ELR (cell line): ENCODE results near the gene SERHL2.
"Not testable (repeated sequence)": the region's sequence is repeated elsewhere in the genome, so short reads cannot be mapped to it uniquely, and the experiment has no call there.

ENCODE experiments used
- DNase-seq: peaks from one replicate; pipeline ENCODE4 v3.0.0-alpha.2; 2015; ENCODE audit warnings: low read depth

Gene SERHL2

GRCh38 chr22:42536166-42536565, 17.6 kb upstream of the SERHL2 start:
- DNase-seq: no peak

GRCh38 chr22:42536634-42537033, 17.1 kb upstream of the SERHL2 start:
- DNase-seq: not testable (repeated sequence)

GRCh38 chr22:42537199-42537831, 16.4 kb upstream of the SERHL2 start:
- DNase-seq: peak; percentile 21

GRCh38 chr22:42539236-42539771, 14.5 kb upstream of the SERHL2 start:
- DNase-seq: peak; percentile 40

GRCh38 chr22:42544686-42545085, 9.1 kb upstream of the SERHL2 start:
- DNase-seq: no peak

- DNase-seq: no peak
These were observed 6.2 kb upstream of the SERHL2 start for GRCh38 chr22:42547562-42547961.

- DNase-seq: not testable (repeated sequence)
These were observed 5.6 kb upstream of the SERHL2 start for GRCh38 chr22:42548126-42548525.

GRCh38 chr22:42548597-42549330, 5.0 kb upstream of the SERHL2 start:
- DNase-seq: no peak

- no peak for DNase-seq
These were observed 4.3 kb upstream of the SERHL2 start for GRCh38 chr22:42549331-42550060.

GRCh38 chr22:42552294-42552647, 1.5 kb upstream of the SERHL2 start:
- not testable (repeated sequence) for DNase-seq

GRCh38 chr22:42560381-42560780, 6.6 kb downstream of the SERHL2 start:
- no peak for DNase-seq

- peak; percentile 53 for DNase-seq
These were observed 7.0 kb downstream of the SERHL2 start for GRCh38 chr22:42560781-42561180.

- no peak for DNase-seq
These were observed 8.1 kb downstream of the SERHL2 start for GRCh38 chr22:42561856-42562255.

GRCh38 chr22:42562279-42562678, 8.5 kb downstream of the SERHL2 start:
- no peak for DNase-seq

- DNase-seq: no peak
These were observed 8.9 kb downstream of the SERHL2 start for GRCh38 chr22:42562684-42563083.

GRCh38 chr22:42563943-42564342, 10.2 kb downstream of the SERHL2 start:
- not testable (repeated sequence) for DNase-seq

- no peak for DNase-seq
These were observed 10.9 kb downstream of the SERHL2 start for GRCh38 chr22:42564699-42565098.

- DNase-seq: no peak
These were observed 12.2 kb downstream of the SERHL2 start for GRCh38 chr22:42565956-42566355.

- not testable (repeated sequence) for DNase-seq
These were observed 14.2 kb downstream of the SERHL2 start for GRCh38 chr22:42567950-42568349.

- DNase-seq: not testable (repeated sequence)
These were observed 16.8 kb downstream of the SERHL2 start for GRCh38 chr22:42570580-42570979.

GRCh38 chr22:42571068-42571467, 17.3 kb downstream of the SERHL2 start:
- not testable (repeated sequence) for DNase-seq

GRCh38 chr22:42574046-42574445, 20.3 kb downstream of the SERHL2 start:
- not testable (repeated sequence) for DNase-seq

- DNase-seq: not testable (repeated sequence)
These were observed 20.7 kb downstream of the SERHL2 start for GRCh38 chr22:42574468-42574867.
